Activated CD4-positive, CD25-positive, alpha-beta regulatory T cell (primary cell): ENCODE data around the gene GPR84.

Experiments
- DNase-seq, 4 experiments: peaks; one replicate each; lab custom pipeline; 2025; lab: John Stamatoyannopoulos, UW

GPR84 gene

GRCh38 chr12:54390668-54391551 lies 26.6 kb upstream of the GPR84 start:
- peak; percentile 31 to 50 (median 42) for DNase-seq

GRCh38 chr12:54390176-54390667 lies 25.9 kb upstream of the GPR84 start:
- no peak for DNase-seq

GRCh38 chr12:54389607-54390175 lies 25.4 kb upstream of the GPR84 start:
- no peak for DNase-seq

GRCh38 chr12:54389134-54389508 lies 24.8 kb upstream of the GPR84 start:
- no peak for DNase-seq

GRCh38 chr12:54388237-54389133 lies 24.2 kb upstream of the GPR84 start:
- no peak for DNase-seq

GRCh38 chr12:54387114-54387467 lies 22.8 kb upstream of the GPR84 start:
- DNase-seq: no peak

GRCh38 chr12:54386403-54387113 lies 22.3 kb upstream of the GPR84 start:
- no peak for DNase-seq

GRCh38 chr12:54385251-54385914 lies 21.1 kb upstream of the GPR84 start:
- no peak for DNase-seq

GRCh38 chr12:54384591-54385041 lies 20.3 kb upstream of the GPR84 start, which contains the start of gene ZNF385A:
Gene ZNF385A, minus strand, starts transcription at chr12:54384733. Its CDS starts 219 bp downstream, at chr12:54384514.
- DNase-seq: no peak

- no peak for DNase-seq
Observed at GRCh38 chr12:54383041-54383609, 18.8 kb upstream of the GPR84 start.

GRCh38 chr12:54381136-54381535 lies 16.9 kb upstream of the GPR84 start:
- no peak for DNase-seq

GRCh38 chr12:54379398-54380201 lies 15.3 kb upstream of the GPR84 start:
- DNase-seq: peak; percentile 72 to 89 (median 80)

- DNase-seq: no peak
Observed at GRCh38 chr12:54378796-54379397, 14.6 kb upstream of the GPR84 start.

GRCh38 chr12:54377797-54378515 lies 13.7 kb upstream of the GPR84 start:
- no peak for DNase-seq

GRCh38 chr12:54377007-54377406 lies 12.7 kb upstream of the GPR84 start:
- DNase-seq: no peak

GRCh38 chr12:54376596-54376995 lies 12.3 kb upstream of the GPR84 start:
- DNase-seq: no peak

- no peak for DNase-seq
Observed at GRCh38 chr12:54375259-54375579, 10.9 kb upstream of the GPR84 start.

- DNase-seq: no peak
Observed at GRCh38 chr12:54374562-54375258, 10.4 kb upstream of the GPR84 start.
